Prostate gland (tissue), 2 donors: ENCODE results near the gene ELMOD1. TPM values are rescaled to one million over a fixed set of nuclear protein-coding genes. Genes with fewer than 3 reads are reported as not detected.

Experiments used
- DNase-seq: peaks from one replicate; pipeline ENCODE4 v3.0.0-alpha.2; 2019; ENCODE audit warnings: low spot score
- H3K27ac ChIP-seq, 2 donors: fragments of 200-600 bp; sonication (generic); 2 replicates each; pipeline ENCODE4 v1.5.1; 2017 to 2019
- H3K27me3 ChIP-seq: fragments of 200-600 bp; sonication (generic); replicated peaks from 2 replicates; pipeline ENCODE4 v1.5.1; 2019; ENCODE audit not compliant: insufficient read depth
- H3K36me3 ChIP-seq, 2 donors: fragments of 200-600 bp; sonication (generic); 1 replicate in 1 of 2; 2 replicates in 1 of 2; pipeline versions ENCODE4 v1.5.1 to v1.8.1; 2017 to 2019
- H3K4me1 ChIP-seq: fragments of 200-600 bp; sonication (generic); replicated peaks from 2 replicates; pipeline ENCODE4 v1.5.1; 2019
- H3K4me3 ChIP-seq, 2 donors: fragments of 200-600 bp; sonication (generic); 2 replicates each; pipeline ENCODE4 v1.5.1; 2017 to 2019
- H3K9me3 ChIP-seq: fragments of 200-600 bp; sonication (generic); 2 replicates; pipeline ENCODE4 v1.5.1; 2017
- POLR2A ChIP-seq: fragments of 450-650 bp; IDR thresholded peaks from one replicate; pipeline ENCODE4 v1.6.1; 2016; ENCODE audit warnings: antibody characterized with exemption, mild to moderate bottlenecking
- POLR2AphosphoS5 ChIP-seq: sonication (generic); formaldehyde crosslinking; IDR thresholded peaks from one replicate; pipeline ENCODE4 v1.6.1; 2017; ENCODE audit warnings: antibody characterized with exemption
- WGBS: methylation state at CpG from one replicate; pipeline ENCODE4 v1.1.5; 2018; 5-methylcytosine and 5-hydroxymethylcytosine counted together
- intact Hi-C: fragments of 100-400 bp; cut with DNase I; formaldehyde crosslinking; loops from one replicate; pipeline ENCODE4 v1.14.2; 2022
- total RNA-seq, 2 donors: library from RNA; depleted of rRNA; stranded (reverse); fragments of >200 nt; gene quantifications; one replicate each; pipeline ENCODE4 v1.1.0, GENCODE V29; 2016
- TF ChIP-seq, protein P1 (sequence below), 4 experiments: fragments of 200-600 bp in 2 of 4; fragments of 450-650 bp in 2 of 4; sonication (generic) in 2 of 4; IDR thresholded peaks; 1 replicate in 3 of 4; 2 replicates in 1 of 4; pipeline ENCODE4 v1.5.1; 2016 to 2019; ENCODE audit warnings: antibody characterized with exemption in 4 of 4, mild to moderate bottlenecking in 2 of 4, moderate library complexity in 2 of 4

Gene ELMOD1
- total RNA-seq, 2 donors from 2014 or later: 0.36 to 4.0 TPM

DNA sequence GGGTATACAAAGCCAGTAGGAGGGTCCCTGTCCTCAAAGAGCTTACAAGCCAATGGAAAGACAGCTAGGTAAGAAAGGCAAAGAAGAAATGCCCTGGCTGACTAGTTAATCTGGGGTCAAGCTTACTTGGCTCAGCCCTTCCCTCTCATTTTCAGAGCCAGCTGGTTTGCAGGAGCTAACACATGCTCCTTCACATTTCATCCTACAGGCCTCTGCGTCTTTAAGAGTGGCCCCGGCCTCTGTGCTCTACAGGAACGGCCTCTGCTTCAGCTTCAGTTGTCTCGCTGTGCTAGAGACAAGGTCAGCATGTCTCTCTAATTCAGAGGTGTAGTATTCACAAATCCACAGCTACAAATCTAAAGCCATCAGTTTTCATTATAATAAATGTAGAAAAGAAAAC lies 40.6 kb upstream of the ELMOD1 start:
- no peak overlapping the region for H3K27ac ChIP-seq
- 95% methylated on average over 4 of the region's 4 CpGs for WGBS
- no peak for DNase-seq
- intact Hi-C loops: no loop called here
- H3K27me3 ChIP-seq: no peaks in the 10 kb centered on the region
- no peak overlapping the region for H3K4me3 ChIP-seq
- TF ChIP-seq, protein P1, sequence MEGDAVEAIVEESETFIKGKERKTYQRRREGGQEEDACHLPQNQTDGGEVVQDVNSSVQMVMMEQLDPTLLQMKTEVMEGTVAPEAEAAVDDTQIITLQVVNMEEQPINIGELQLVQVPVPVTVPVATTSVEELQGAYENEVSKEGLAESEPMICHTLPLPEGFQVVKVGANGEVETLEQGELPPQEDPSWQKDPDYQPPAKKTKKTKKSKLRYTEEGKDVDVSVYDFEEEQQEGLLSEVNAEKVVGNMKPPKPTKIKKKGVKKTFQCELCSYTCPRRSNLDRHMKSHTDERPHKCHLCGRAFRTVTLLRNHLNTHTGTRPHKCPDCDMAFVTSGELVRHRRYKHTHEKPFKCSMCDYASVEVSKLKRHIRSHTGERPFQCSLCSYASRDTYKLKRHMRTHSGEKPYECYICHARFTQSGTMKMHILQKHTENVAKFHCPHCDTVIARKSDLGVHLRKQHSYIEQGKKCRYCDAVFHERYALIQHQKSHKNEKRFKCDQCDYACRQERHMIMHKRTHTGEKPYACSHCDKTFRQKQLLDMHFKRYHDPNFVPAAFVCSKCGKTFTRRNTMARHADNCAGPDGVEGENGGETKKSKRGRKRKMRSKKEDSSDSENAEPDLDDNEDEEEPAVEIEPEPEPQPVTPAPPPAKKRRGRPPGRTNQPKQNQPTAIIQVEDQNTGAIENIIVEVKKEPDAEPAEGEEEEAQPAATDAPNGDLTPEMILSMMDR (IDR thresholded peaks at IDR 0.05): no peak
- no peak for TF ChIP-seq POLR2A
- TF ChIP-seq POLR2AphosphoS5: no peak
- no peaks in the 10 kb centered on the region for H3K9me3 ChIP-seq
- H3K4me1 ChIP-seq: no peaks in the 10 kb centered on the region
- H3K36me3 ChIP-seq: no peaks in the 10 kb centered on the region

DNA sequence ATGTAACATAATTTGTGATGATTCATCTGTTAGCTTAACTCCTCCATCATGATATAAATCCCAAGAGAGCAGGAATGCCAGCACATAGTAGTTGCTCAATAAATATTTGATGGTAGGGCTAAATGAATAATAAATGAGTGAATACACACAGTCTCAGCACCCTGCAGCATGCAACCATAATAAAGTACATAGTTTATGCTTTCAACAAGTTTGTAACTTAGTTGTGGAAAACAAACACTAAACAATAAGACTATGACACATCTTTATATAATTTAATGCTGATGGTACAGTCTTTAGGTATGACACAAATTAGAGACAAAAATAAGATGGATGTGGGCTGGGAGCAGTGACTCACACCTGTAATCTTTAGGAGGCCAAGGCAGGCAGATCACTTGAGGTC lies 29.3 kb upstream of the ELMOD1 start:
- intact Hi-C loops: loop anchor here (5.0 kb wide), 1 partner anchor 126 kb away; no protein-coding TSS in a partner anchor
- H3K27ac ChIP-seq: no peak overlapping the region
- no peaks in the 10 kb centered on the region for H3K4me1 ChIP-seq
- TF ChIP-seq POLR2A (no peak), POLR2AphosphoS5 (no peak)
- TF ChIP-seq, protein P1 (IDR thresholded peaks at IDR 0.05): no peak
- H3K27me3 ChIP-seq: no peaks in the 10 kb centered on the region
- H3K4me3 ChIP-seq: no peak overlapping the region
- no peaks in the 10 kb centered on the region for H3K36me3 ChIP-seq
- no peak for DNase-seq
- no peaks in the 10 kb centered on the region for H3K9me3 ChIP-seq

DNA sequence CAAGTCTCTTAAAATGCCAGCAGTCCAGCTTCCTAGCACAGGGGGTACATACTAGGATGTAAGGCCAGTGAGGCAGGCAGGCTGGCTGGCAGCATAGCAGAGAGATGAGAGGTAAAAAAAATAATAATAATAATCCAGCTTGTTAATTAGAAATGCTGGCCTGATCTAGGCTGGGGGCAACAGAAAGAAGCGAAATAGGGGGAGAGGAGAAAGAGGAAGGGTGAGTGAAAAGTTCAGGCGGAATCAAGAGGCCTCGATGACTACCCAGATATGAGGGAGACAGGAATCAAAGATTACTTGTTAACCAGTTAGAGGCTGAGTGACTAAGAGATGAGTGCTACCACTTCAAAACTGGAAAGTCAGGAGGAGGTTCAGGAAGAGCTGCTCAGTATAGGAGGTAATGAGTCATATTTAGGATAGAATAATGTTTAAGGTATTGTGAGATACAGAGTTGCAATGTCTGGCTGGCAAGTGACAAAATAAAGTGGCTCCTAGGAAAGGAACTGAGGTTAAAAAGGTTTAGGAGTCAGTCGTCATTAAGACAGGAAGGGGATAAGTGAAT lies 28.2 kb upstream of the ELMOD1 start:
- no peak for DNase-seq
- Histone ChIP-seq H3K4me3 (no peak overlapping the region), H3K9me3 (no peaks in the 10 kb centered on the region), H3K36me3 (no peaks in the 10 kb centered on the region), H3K27me3 (no peaks in the 10 kb centered on the region), H3K4me1 (no peaks in the 10 kb centered on the region), H3K27ac (no peak overlapping the region)
- no peak for TF ChIP-seq POLR2A
- TF ChIP-seq, protein P1 (IDR thresholded peaks at IDR 0.05): no peak
- TF ChIP-seq POLR2AphosphoS5: no peak
- WGBS: 76% methylated on average over 4 of the region's 4 CpGs
- intact Hi-C loops: loop anchor here (5.0 kb wide), 1 partner anchor 125 kb away; no protein-coding TSS in a partner anchor

DNA sequence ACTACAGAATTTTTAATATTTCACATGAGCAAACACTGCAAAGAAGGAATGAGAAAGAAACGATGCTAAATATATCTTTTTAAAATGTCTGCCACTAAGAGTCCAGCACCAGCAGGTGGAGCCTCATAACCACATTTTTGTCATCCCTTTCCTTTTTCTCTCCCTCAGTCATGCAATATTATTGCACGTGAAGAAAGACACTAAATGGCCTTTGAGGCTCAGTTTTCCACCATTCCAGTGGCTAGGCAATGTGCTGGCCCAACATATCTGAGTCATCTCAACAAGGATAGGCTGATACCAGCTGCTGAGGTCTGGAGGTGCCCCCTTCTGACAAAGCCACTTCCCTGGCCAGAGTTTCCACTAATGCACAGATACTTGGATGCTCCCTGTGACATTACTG lies 27.2 kb upstream of the ELMOD1 start:
- WGBS: 0% methylated on average over 2 of the region's 2 CpGs
- no peak overlapping the region for H3K4me3 ChIP-seq
- no peak overlapping the region for H3K27ac ChIP-seq
- TF ChIP-seq, protein P1 (IDR thresholded peaks at IDR 0.05): peak in 3 of 4 experiments; percentile 38 to 53 (median 50)
- TF ChIP-seq POLR2A: no peak
- H3K36me3 ChIP-seq: no peaks in the 10 kb centered on the region
- no peaks in the 10 kb centered on the region for H3K27me3 ChIP-seq
- H3K9me3 ChIP-seq: no peaks in the 10 kb centered on the region
- intact Hi-C loops: loop anchor here (5.0 kb wide), 1 partner anchor 124 kb away; no protein-coding TSS in a partner anchor
- H3K4me1 ChIP-seq: no peaks in the 10 kb centered on the region
- DNase-seq: no peak

DNA sequence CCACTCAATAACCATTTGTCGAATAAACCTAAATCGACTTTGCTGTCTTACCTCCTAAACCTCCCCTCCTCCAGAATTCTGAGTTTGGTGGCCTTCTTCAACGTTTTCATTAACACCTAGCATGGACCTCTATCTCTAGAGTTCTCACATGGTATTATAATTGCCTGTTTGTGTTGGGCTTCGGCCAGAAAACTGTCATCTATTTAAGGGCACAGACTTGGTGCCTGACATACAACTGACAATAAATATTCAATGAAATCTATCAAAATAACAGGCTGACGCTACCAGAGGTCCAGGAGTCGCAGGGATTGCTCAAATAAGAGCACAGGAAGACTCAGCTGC lies 26.1 kb upstream of the ELMOD1 start:
- no peaks in the 10 kb centered on the region for H3K4me1 ChIP-seq
- H3K9me3 ChIP-seq: no peaks in the 10 kb centered on the region
- H3K4me3 ChIP-seq: peak overlapping the region; percentile 74 to 77
- intact Hi-C loops: loop anchor here (5.0 kb wide), 1 partner anchor 122 kb away; no protein-coding TSS in a partner anchor
- DNase-seq: no peak
- 15% methylated on average over 6 of the region's 6 CpGs for WGBS
- H3K27me3 ChIP-seq: no peaks in the 10 kb centered on the region
- H3K27ac ChIP-seq: peak overlapping the region; percentile 76 to 77
- H3K36me3 ChIP-seq: no peaks in the 10 kb centered on the region
- no peak for TF ChIP-seq POLR2AphosphoS5
